ENCODE data around the gene IQCK. TPM values are rescaled to one million over a fixed set of nuclear protein-coding genes. Genes with fewer than 3 reads are reported as not detected.

The IQCK gene
- total RNA-seq, 1 donor from 2014 or later: 6.5 TPM

- intact Hi-C loops (cut with DNase I): no loop called here
- ATAC-seq (ENCODE audit: poor library complexity) (no peak), DNase-seq (no peak)
Measured at GRCh38 chr16:19697756-19698318, 20.2 kb upstream of the IQCK start.

- ATAC-seq (ENCODE audit: poor library complexity) (peak; percentile 28), DNase-seq (no peak)
- intact Hi-C loops (cut with DNase I): no loop called here
Measured at GRCh38 chr16:19698480-19699465, 19.3 kb upstream of the IQCK start.

GRCh38 chr16:19699472-19699871, 18.6 kb upstream of the IQCK start:
- intact Hi-C loops (cut with DNase I): no loop called here
- DNase-seq (no peak), ATAC-seq (ENCODE audit: poor library complexity) (no peak)

GRCh38 chr16:19700319-19700781, 17.7 kb upstream of the IQCK start:
- no peak for DNase-seq
- intact Hi-C loops (cut with DNase I): loop anchor here (5.0 kb wide), 1 partner anchor 33 kb away; no protein-coding TSS in a partner anchor
- no peak for ATAC-seq (ENCODE audit: poor library complexity)

- DNase-seq (no peak), ATAC-seq (ENCODE audit: poor library complexity) (no peak)
- intact Hi-C loops (cut with DNase I): loop anchor here (5.0 kb wide), 1 partner anchor 34 kb away; no protein-coding TSS in a partner anchor
Measured at GRCh38 chr16:19701091-19701490, 17.0 kb upstream of the IQCK start.

GRCh38 chr16:19703172-19703889, 14.7 kb upstream of the IQCK start:
- ATAC-seq (ENCODE audit: poor library complexity): no peak
- DNase-seq: no peak
- intact Hi-C loops (cut with DNase I): loop anchor here (5.0 kb wide), 1 partner anchor 36 kb away; no protein-coding TSS in a partner anchor

GRCh38 chr16:19704321-19705145, 13.5 kb upstream of the IQCK start:
- DNase-seq (no peak), ATAC-seq (ENCODE audit: poor library complexity) (peak; percentile 31)

GRCh38 chr16:19705146-19705501, 12.9 kb upstream of the IQCK start:
- ATAC-seq (ENCODE audit: poor library complexity) (no peak), DNase-seq (no peak)
- intact Hi-C loops (cut with DNase I): no loop called here

More at GRCh38 chr16:19704321-19705145, 13.5 kb upstream of the IQCK start:
- intact Hi-C loops (cut with DNase I): loop anchor here (5.0 kb wide), 1 partner anchor 37 kb away; no protein-coding TSS in a partner anchor

GRCh38 chr16:19705843-19706242, 12.2 kb upstream of the IQCK start:
- DNase-seq (no peak), ATAC-seq (ENCODE audit: poor library complexity) (no peak)
- intact Hi-C loops (cut with DNase I): no loop called here

GRCh38 chr16:19706846-19707245, 11.2 kb upstream of the IQCK start:
- intact Hi-C loops (cut with DNase I): no loop called here
- no peak for DNase-seq
- ATAC-seq (ENCODE audit: poor library complexity): no peak

- ATAC-seq (ENCODE audit: poor library complexity) (no peak), DNase-seq (no peak)
- intact Hi-C loops (cut with DNase I): no loop called here
Measured at GRCh38 chr16:19707569-19708295, 10.3 kb upstream of the IQCK start.

GRCh38 chr16:19708296-19709205, 9.5 kb upstream of the IQCK start:
- intact Hi-C loops (cut with DNase I): no loop called here
- DNase-seq (no peak), ATAC-seq (ENCODE audit: poor library complexity) (no peak)

GRCh38 chr16:19709381-19710136, 8.5 kb upstream of the IQCK start:
- ATAC-seq (ENCODE audit: poor library complexity) (no peak), DNase-seq (no peak)
- intact Hi-C loops (cut with DNase I): no loop called here

GRCh38 chr16:19710191-19710908, 7.7 kb upstream of the IQCK start:
- ATAC-seq (ENCODE audit: poor library complexity): peak; percentile 48
- DNase-seq: no peak
- intact Hi-C loops (cut with DNase I): no loop called here

- DNase-seq (no peak), ATAC-seq (ENCODE audit: poor library complexity) (no peak)
- intact Hi-C loops (cut with DNase I): no loop called here
Measured at GRCh38 chr16:19710991-19711545, 7.0 kb upstream of the IQCK start.
